T-helper 9 cell (primary cell): ENCODE results near the gene SSU72.

Experiments used
- DNase-seq: peaks from one replicate; pipeline ENCODE4 v3.0.0-alpha.2; 2020
- total RNA-seq, 2 donors: gene quantifications; one replicate each; lab custom pipeline; 2026; lab: John Stamatoyannopoulos, UW

Gene SSU72
- 129 to 132 reads per million in 2 donors for total RNA-seq

GRCh38 chr1:1574721-1575537 lies at the start of gene SSU72:
SSU72 (minus strand) TSS chr1:1574863; CDS start chr1:1574557, 306 bp downstream.
- peak; percentile 92 for DNase-seq

GRCh38 chr1:1623631-1624442 lies 49.2 kb upstream of the SSU72 start:
- DNase-seq: no peak

GRCh38 chr1:1623181-1623630 lies 48.5 kb upstream of the SSU72 start:
- DNase-seq: no peak

DNA sequence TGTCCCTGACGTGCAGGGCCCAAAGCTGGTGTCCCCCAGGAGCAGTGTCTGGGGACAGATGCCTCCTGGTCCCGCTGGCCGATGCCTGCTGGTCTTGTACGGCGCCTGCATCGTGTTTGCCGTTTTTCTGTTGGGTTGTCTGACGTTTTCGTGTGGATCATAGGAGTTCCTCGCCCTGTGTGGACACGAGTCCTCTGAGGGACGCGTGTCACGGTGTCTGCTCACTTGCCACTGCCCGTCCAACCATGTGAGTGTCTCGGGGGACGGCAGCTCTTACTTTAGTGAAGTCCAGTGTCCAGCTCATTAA lies 48.1 kb upstream of the SSU72 start:
- DNase-seq: no peak

- no peak for DNase-seq
Measured at GRCh38 chr1:1622010-1622787, 47.5 kb upstream of the SSU72 start.

- DNase-seq: no peak
Measured at GRCh38 chr1:1621173-1622009, 46.7 kb upstream of the SSU72 start.

GRCh38 chr1:1620433-1621139 lies 45.9 kb upstream of the SSU72 start:
- DNase-seq: no peak

- DNase-seq: no peak
Measured at GRCh38 chr1:1619917-1620361, 45.3 kb upstream of the SSU72 start.

GRCh38 chr1:1618396-1619068 lies 43.9 kb upstream of the SSU72 start:
- DNase-seq: no peak

GRCh38 chr1:1617925-1618324 lies 43.3 kb upstream of the SSU72 start:
- no peak for DNase-seq

GRCh38 chr1:1617516-1617915 lies 42.9 kb upstream of the SSU72 start:
- DNase-seq: no peak

- no peak for DNase-seq
Measured at GRCh38 chr1:1616838-1617237, 42.2 kb upstream of the SSU72 start.

DNA sequence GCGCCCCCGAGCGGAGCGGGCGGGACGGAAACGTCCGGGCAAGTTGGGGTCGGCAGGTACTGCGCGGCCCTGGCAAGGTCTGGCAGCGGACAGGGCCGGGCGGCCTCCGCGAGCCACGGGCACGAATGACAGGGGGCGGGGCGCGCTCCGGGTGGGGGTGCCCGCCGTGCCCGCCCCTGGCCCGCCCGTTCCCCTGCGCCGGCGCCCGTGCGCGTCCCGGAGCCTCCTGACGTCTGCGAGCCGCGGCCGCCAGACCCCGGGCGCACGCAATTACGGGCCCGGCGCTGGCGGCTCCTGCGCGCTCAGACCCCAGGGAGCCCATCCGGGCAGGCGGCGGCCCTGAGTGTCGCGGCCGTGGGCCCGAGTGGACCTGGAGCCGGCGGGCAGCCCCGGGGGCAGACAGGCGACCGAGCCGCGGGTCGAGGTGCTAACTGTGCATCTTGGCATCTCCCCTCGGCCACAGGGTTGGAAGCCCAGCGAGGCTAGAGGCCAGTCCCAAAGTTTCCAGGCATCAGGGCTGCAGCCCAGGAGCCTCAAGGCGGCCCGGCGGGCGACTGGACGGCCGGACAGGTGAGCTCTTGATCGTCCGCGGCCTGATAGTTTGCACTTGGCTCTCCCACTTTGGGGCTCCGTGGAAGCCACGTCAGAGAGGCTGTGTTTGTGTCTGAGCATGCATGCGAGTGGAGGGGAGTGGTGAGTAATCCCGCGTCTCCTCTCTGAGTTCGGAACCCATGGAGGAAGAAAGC lies 41.6 kb upstream of the SSU72 start:
- DNase-seq: peak; percentile 44

DNA sequence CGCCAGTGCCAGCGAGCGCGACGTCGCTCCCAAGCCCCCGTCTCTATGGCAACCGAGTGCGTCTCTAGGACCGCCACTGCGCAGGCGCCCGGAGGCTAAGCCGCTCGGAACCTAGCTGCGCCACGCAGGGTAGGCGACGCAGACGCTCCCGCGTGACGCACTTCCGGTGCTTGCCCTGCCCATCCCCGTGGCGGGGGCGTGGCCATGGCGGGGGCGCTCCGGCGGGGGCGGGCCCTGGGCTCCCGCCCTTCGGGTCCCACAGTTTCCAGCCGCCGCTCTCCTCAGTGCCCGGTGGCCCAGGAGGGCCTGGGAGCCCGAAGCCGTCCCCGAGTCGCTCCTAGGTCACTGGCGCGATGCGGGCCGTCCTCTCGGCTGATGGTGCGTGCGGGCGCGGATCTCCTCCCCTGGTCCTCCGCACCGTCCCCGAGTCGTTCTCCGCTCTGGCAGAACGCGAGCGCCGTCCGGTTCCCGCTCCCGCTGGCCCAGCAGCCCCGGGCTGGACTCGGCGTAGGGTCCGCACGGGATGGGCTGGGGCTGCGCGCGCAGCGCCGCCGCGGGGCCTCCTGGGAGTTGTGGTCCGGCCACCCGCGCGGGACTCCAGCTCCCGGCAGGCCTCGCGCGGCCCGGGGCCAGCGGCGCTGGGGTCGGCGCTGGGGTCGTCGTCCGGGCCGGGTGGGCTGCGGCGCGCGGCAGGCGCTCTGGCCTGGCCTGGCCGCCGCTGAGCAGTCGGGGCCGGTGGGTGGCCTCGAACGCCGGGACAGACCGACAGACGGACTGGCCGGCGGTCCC lies 40.8 kb upstream of the SSU72 start, which contains the start of gene MIB2:
TSS of gene MIB2 (plus strand) at position 245 of the 789 bp plus-strand sequence. CDS start 7,953 bp downstream, outside the sequence.
- DNase-seq: peak; percentile 98

GRCh38 chr1:1614954-1615255 lies 40.2 kb upstream of the SSU72 start:
- no peak for DNase-seq

DNA sequence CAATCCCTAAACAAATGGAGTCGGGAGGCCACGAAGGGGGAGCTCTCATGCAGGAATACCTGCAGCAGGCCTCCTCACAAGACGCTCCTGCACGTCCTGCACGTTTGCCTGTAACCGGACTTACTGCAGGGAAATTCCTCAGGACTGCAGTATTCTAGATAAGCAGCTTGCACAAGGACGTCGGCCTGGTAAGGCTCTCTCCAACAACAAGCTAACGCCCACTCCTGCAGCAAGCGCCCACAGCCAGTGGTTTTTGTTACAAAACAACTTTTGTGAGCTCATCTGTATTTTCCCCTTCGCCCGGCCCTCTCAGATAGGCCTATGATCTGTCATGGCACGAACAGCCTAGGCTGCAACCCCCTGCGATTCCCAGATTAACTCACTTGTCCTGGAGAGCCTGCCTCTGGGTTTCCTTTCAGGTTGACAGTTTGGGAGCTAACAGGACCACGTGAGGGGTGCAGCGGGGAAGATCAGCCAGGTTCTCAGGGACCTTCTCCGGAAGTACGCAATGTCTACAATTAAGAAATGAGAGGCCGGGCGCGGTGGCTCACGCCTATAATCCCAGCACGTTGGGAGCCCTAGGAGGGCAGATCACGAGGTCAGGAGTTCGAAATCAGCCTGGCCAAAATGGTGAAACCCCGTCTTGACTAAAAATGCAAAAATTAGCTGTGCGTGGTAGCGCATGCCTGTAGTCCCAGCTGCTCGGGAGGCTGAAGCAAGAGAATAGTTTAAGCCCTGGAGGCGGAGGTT lies 39.7 kb upstream of the SSU72 start:
- DNase-seq: peak; percentile 38

DNA sequence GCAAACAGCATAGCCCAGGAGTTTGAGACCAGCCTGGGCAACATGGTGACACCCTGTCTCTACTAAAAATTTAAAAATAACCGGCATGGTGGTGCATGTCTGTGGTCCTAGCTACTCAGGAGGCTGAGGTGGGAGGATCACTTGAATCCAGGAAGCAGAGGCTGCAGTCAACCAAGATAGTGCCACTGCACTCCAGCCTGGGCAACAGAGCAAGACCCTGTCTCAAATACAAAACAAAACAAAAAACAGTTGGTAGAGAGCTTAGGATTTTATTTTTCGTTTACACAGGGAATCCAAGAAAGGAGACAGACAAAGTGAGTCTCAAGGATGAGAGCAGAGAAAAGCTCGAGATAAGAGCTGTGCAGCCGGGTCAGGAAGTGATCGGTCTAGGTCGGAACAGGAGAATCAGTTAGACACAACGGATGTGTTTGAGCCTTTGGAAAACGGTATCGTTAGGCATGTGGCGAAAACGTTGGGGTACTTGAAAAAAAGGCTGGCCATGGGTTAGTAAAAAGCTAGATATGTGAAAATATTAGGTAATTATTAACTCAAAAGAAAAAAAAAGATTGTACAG lies 38.9 kb upstream of the SSU72 start:
- DNase-seq: no peak

DNA sequence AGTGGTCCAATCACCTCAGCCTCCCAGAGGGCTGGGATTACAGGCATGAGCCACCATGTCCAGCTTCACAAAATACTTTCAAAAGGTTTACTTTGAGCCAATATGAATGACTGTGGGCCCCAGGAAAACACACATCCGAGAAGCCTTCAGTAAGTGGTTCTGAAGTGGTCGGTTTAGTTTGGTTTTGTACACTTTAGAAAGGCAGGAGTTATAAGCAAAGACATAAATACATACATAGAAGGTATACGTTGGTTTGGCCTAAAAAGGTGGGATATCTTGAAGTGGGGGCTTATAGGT lies 37.4 kb upstream of the SSU72 start:
- DNase-seq: no peak
